H9 (cell line): ENCODE data around the gene TRPV4. TPM values are rescaled to one million over a fixed set of nuclear protein-coding genes. Genes with fewer than 3 reads are reported as not detected.

ENCODE experiments used
- DNase-seq: peaks from one replicate; pipeline ENCODE4 v3.0.0-alpha.2; 2017
- H2AFZ ChIP-seq: one replicate; pipeline ENCODE4 v1.6.1; 2013; ENCODE audit warnings: mild to moderate bottlenecking, low read length, control low read depth, moderate library complexity
- H2AK5ac ChIP-seq: 2 replicates; pipeline ENCODE4 v1.6.1; 2013; ENCODE audit warnings: low read length, control low read depth, mixed read lengths; ENCODE audit not compliant: insufficient read length
- H2BK120ac ChIP-seq: one replicate; pipeline ENCODE4 v1.6.1; 2013; ENCODE audit warnings: low read depth, mild to moderate bottlenecking, low read length, control low read depth, inconsistent platforms; ENCODE audit not compliant: poor library complexity, severe bottlenecking
- H2BK12ac ChIP-seq: 2 replicates; pipeline ENCODE4 v1.6.1; 2013; ENCODE audit warnings: low read length, control low read depth, mixed read lengths, low read depth; ENCODE audit not compliant: insufficient read length
- H2BK15ac ChIP-seq: 2 replicates; pipeline ENCODE4 v1.6.1; 2013; ENCODE audit warnings: low read depth, low read length, control low read depth
- H2BK20ac ChIP-seq: one replicate; pipeline ENCODE4 v1.6.1; 2013; ENCODE audit warnings: low read depth, mild to moderate bottlenecking, low read length, control low read depth, inconsistent platforms; ENCODE audit not compliant: poor library complexity, severe bottlenecking
- H2BK5ac ChIP-seq: 2 replicates; pipeline ENCODE4 v1.6.1; 2013; ENCODE audit warnings: low read length, control low read depth, mixed read lengths; ENCODE audit not compliant: insufficient read length
- H3K14ac ChIP-seq: 2 replicates; pipeline ENCODE4 v1.6.1; 2013; ENCODE audit warnings: low read length, control low read depth; ENCODE audit not compliant: insufficient read depth
- H3K18ac ChIP-seq: 2 replicates; pipeline ENCODE4 v1.6.1; 2013; ENCODE audit warnings: low read depth, mild to moderate bottlenecking, mixed read lengths, low read length, control low read depth; ENCODE audit not compliant: insufficient read length
- H3K23ac ChIP-seq: 2 replicates; pipeline ENCODE4 v1.6.1; 2013; ENCODE audit warnings: low read length, control low read depth, mixed read lengths, low read depth; ENCODE audit not compliant: insufficient read length
- H3K23me2 ChIP-seq: 2 replicates; pipeline ENCODE4 v1.6.1; 2013; ENCODE audit warnings: low read depth, mild to moderate bottlenecking, mixed read lengths, low read length, control low read depth; ENCODE audit not compliant: insufficient read length, poor library complexity, severe bottlenecking
- H3K27ac ChIP-seq: 2 replicates; pipeline ENCODE4 v1.5.1; 2013; ENCODE audit warnings: low read length, control low read depth, mixed read lengths, low read depth; ENCODE audit not compliant: insufficient read length
- H3K27me3 ChIP-seq: 2 replicates; pipeline ENCODE4 v1.6.1; 2013; ENCODE audit warnings: low read length, control low read depth, inconsistent platforms; ENCODE audit not compliant: insufficient read depth
- H3K4ac ChIP-seq: 2 replicates; pipeline ENCODE4 v1.6.1; 2013; ENCODE audit warnings: low read depth, mild to moderate bottlenecking, control low read depth, inconsistent platforms, low read length, moderate library complexity
- H3K4me1 ChIP-seq: 2 replicates; pipeline ENCODE4 v1.6.1; 2013; ENCODE audit warnings: low read length, control low read depth, inconsistent platforms; ENCODE audit not compliant: insufficient read depth
- H3K4me2 ChIP-seq: 2 replicates; pipeline ENCODE4 v1.6.1; 2013; ENCODE audit warnings: low read length, control low read depth, mixed read lengths; ENCODE audit not compliant: insufficient read length, insufficient read depth
- H3K56ac ChIP-seq: 2 replicates; pipeline ENCODE4 v1.6.1; 2013; ENCODE audit warnings: low read depth, mild to moderate bottlenecking, mixed read lengths, low read length, control low read depth; ENCODE audit not compliant: insufficient read length
- H3K79me1 ChIP-seq: 2 replicates; pipeline ENCODE4 v1.6.1; 2013; ENCODE audit warnings: low read depth, mild to moderate bottlenecking, moderate library complexity, low read length, control low read depth, inconsistent platforms; ENCODE audit not compliant: insufficient read depth, poor library complexity, severe bottlenecking
- H3K79me2 ChIP-seq: 2 replicates; pipeline ENCODE4 v1.6.1; 2013; ENCODE audit warnings: low read length, control low read depth, inconsistent platforms; ENCODE audit not compliant: insufficient read depth
- H3K9ac ChIP-seq: 2 replicates; pipeline ENCODE4 v1.6.1; 2013; ENCODE audit warnings: low read length, control low read depth, mixed read lengths; ENCODE audit not compliant: insufficient read length; ENCODE audit errors: extremely low read depth
- H3K9me3 ChIP-seq: one replicate; pipeline ENCODE4 v1.6.1; 2013; ENCODE audit warnings: low read depth, low read length, inconsistent platforms; ENCODE audit not compliant: control insufficient read depth
- H3T11ph ChIP-seq: one replicate; pipeline ENCODE4 v1.6.1; 2013; ENCODE audit warnings: mild to moderate bottlenecking, low read length, control low read depth, inconsistent platforms
- H4K20me1 ChIP-seq: one replicate; pipeline ENCODE4 v1.6.1; 2013; ENCODE audit not compliant: control insufficient read depth, insufficient read length, insufficient read depth
- H4K5ac ChIP-seq: 2 replicates; pipeline ENCODE4 v1.6.1; 2013; ENCODE audit warnings: low read depth, mild to moderate bottlenecking, mixed read lengths, low read length, control low read depth; ENCODE audit not compliant: insufficient read length
- H4K8ac ChIP-seq: replicated peaks from 2 replicates; pipeline ENCODE4 v1.6.1; 2013; ENCODE audit warnings: low read length, control low read depth, mixed read lengths, low read depth; ENCODE audit not compliant: insufficient read length
- H4K91ac ChIP-seq: 2 replicates; pipeline ENCODE4 v1.6.1; 2013; ENCODE audit warnings: low read depth, mild to moderate bottlenecking, moderate library complexity, mixed read lengths, low read length, control low read depth; ENCODE audit not compliant: insufficient read length
- H3K27ac Mint-ChIP-seq, 3 experiments: 2 replicates in 2 of 3; 3 replicates in 1 of 3; pipeline ENCODE4 v1.8.0; 2020 to 2021; ENCODE audit warnings: mixed read lengths in 3 of 3, mild to moderate bottlenecking in 1 of 3, moderate library complexity in 1 of 3
- H3K27me3 Mint-ChIP-seq: 2 replicates; pipeline ENCODE4 v1.8.0; 2021; ENCODE audit warnings: low read depth, mild to moderate bottlenecking, moderate library complexity, mixed read lengths
- H3K36me3 Mint-ChIP-seq, 3 experiments: 2 replicates in 2 of 3; 3 replicates in 1 of 3; pipeline ENCODE4 v1.8.0; 2020 to 2021; ENCODE audit warnings: low read depth in 3 of 3, mixed read lengths in 3 of 3; ENCODE audit not compliant: insufficient read depth in 1 of 3
- H3K4me1 Mint-ChIP-seq, 2 experiments: 2 replicates each; pipeline ENCODE4 v1.8.0; 2020; ENCODE audit warnings: mixed read lengths in 2 of 2
- H3K4me3 Mint-ChIP-seq, 2 experiments: 2 replicates in 1 of 2; 3 replicates in 1 of 2; pipeline ENCODE4 v1.8.0; 2020 to 2021; ENCODE audit warnings: mild to moderate bottlenecking in 2 of 2, mixed read lengths in 2 of 2, moderate library complexity in 1 of 2
- H3K9me3 Mint-ChIP-seq, 2 experiments: 2 replicates in 1 of 2; 3 replicates in 1 of 2; pipeline ENCODE4 v1.8.0; 2020; ENCODE audit warnings: mild to moderate bottlenecking in 2 of 2, mixed read lengths in 2 of 2, moderate library complexity in 1 of 2
- WGBS: extraction: QIAGEN DNeasy Blood & Tissue Kit; methylation state at CpG from one replicate; pipeline ENCODE4 v1.1.7; 2013; ENCODE audit warnings: missing lambda C conversion rate, low lambda C conversion rate, mixed read lengths; ENCODE audit not compliant: insufficient read length; ENCODE audit errors: extremely low coverage; 5-methylcytosine and 5-hydroxymethylcytosine counted together
- total RNA-seq: library from RNA; stranded (reverse); gene quantifications from 2 replicates; pipeline ENCODE4 v1.2.1, GENCODE V29; 2021
- TF ChIP-seq, protein P1 (sequence below): fragments of 200-600 bp; sonication (generic); conservative IDR thresholded peaks from 3 replicates; pipeline ENCODE4 v1.8.0; 2021; ENCODE audit warnings: antibody characterized with exemption, mild to moderate bottlenecking

Gene TRPV4
- total RNA-seq, 1 experiment from 2014 or later, result 4.9 TPM

DNA sequence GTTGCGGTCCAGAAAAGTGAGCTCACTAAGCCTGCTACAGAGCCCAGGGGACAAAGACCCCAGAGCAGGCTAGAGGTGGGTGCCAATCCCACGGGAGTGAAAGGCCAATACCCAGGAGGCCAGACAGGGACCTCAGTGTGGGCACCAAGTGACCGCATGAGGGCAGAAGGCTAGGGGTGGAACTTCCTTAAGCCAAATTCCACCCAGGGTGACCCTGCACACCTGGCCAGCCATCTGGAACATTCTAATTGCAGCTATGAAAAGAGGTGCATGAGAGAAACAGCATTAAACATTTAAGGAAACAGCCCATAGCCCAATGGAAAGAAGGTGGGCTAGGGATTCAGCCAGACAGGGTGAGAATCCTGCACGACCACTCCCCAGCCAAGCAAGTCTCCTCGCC, 27.8 kb upstream of the TRPV4 start:
- Histone ChIP-seq H3K9me3 (no peaks in the 10 kb centered on the region), H4K5ac (no peak overlapping the region), H3K4me2 (no peak overlapping the region), H3K9ac (no peak overlapping the region), H2BK20ac (no peak overlapping the region), H2AFZ (no peak overlapping the region), H2AK5ac (no peak overlapping the region), H3K27ac (no peak overlapping the region), H2BK12ac (no peak overlapping the region), H3K18ac (no peak overlapping the region), H2BK120ac (no peak overlapping the region), H3K4ac (no peak overlapping the region), H3T11ph (no peak overlapping the region), H3K56ac (no peak overlapping the region), H3K23ac (no peak overlapping the region), H3K4me1 (peaks cover 4% of the 10 kb centered on the region), H3K27me3 (no peaks in the 10 kb centered on the region), H4K91ac (no peak overlapping the region), H2BK5ac (no peak overlapping the region), H3K14ac (no peak overlapping the region), H3K79me2 (no peaks in the 10 kb centered on the region), H4K20me1 (no peaks in the 10 kb centered on the region), H3K79me1 (peaks cover 2% of the 10 kb centered on the region), H4K8ac (no peak overlapping the region), H2BK15ac (no peak overlapping the region), H3K23me2 (no peaks in the 10 kb centered on the region)
- DNase-seq, result no peak
- Mint-ChIP-seq H3K27me3 (no peaks in the 10 kb centered on the region), H3K27ac (no peak overlapping the region), H3K36me3 (peaks cover 0 to 5% (median 2%) of the 10 kb centered on the region in 3 experiments; a peak in 5 of 7 replicates), H3K4me1 (peaks cover 7 to 11% of the 10 kb centered on the region in 2 experiments), H3K9me3 (no peaks in the 10 kb centered on the region), H3K4me3 (no peak overlapping the region)
- TF ChIP-seq, protein P1, sequence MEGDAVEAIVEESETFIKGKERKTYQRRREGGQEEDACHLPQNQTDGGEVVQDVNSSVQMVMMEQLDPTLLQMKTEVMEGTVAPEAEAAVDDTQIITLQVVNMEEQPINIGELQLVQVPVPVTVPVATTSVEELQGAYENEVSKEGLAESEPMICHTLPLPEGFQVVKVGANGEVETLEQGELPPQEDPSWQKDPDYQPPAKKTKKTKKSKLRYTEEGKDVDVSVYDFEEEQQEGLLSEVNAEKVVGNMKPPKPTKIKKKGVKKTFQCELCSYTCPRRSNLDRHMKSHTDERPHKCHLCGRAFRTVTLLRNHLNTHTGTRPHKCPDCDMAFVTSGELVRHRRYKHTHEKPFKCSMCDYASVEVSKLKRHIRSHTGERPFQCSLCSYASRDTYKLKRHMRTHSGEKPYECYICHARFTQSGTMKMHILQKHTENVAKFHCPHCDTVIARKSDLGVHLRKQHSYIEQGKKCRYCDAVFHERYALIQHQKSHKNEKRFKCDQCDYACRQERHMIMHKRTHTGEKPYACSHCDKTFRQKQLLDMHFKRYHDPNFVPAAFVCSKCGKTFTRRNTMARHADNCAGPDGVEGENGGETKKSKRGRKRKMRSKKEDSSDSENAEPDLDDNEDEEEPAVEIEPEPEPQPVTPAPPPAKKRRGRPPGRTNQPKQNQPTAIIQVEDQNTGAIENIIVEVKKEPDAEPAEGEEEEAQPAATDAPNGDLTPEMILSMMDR, result no peak
- no CpG with 5 or more reads among the region's 5 CpGs for WGBS
